Astrocyte (in vitro differentiated cells and primary cell): Measurements from ENCODE around the gene VGLL4. TPM values are rescaled to one million over a fixed set of nuclear protein-coding genes. Genes with fewer than 3 reads are reported as not detected.
"Not testable (repeated sequence)": the region's sequence is repeated elsewhere in the genome, so short reads cannot be mapped to it uniquely, and the experiment has no call there.

Source experiments
- DNase-seq: peaks from one replicate; pipeline ENCODE4 v3.0.0-alpha.2; 2010; ENCODE audit warnings: low read depth
- FAIRE-seq: peaks from 2 replicates; lab custom pipeline; 2011; peaks lifted over from hg19 to GRCh38; lab: Jason Lieb, UNC
- H2AFZ ChIP-seq: 2 replicates; pipeline ENCODE4 v1.6.0; 2012; ENCODE audit warnings: low read depth, low read length, inconsistent platforms
- H3K27ac ChIP-seq: 2 replicates; pipeline ENCODE4 v1.5.1; 2011; ENCODE audit warnings: low read depth, low read length, inconsistent platforms
- H3K27me3 ChIP-seq: 2 replicates; pipeline ENCODE4 v1.6.0; 2011; ENCODE audit warnings: low read length, inconsistent platforms; ENCODE audit not compliant: insufficient read depth
- H3K36me3 ChIP-seq: 2 replicates; pipeline ENCODE4 v1.5.1; 2011; ENCODE audit warnings: low read length, inconsistent platforms; ENCODE audit not compliant: insufficient read depth
- H3K4me1 ChIP-seq: 2 replicates; pipeline ENCODE4 v1.5.1; 2011; ENCODE audit warnings: low read length, inconsistent platforms; ENCODE audit not compliant: insufficient read depth
- H3K4me2 ChIP-seq: 2 replicates; pipeline ENCODE4 v1.6.0; 2012; ENCODE audit warnings: low read length, inconsistent platforms
- H3K4me3 ChIP-seq: 2 replicates; pipeline ENCODE4 v1.5.1; 2011; ENCODE audit warnings: low read depth, mild to moderate bottlenecking, low read length, inconsistent platforms; ENCODE audit not compliant: insufficient read depth
- H3K79me2 ChIP-seq: 2 replicates; pipeline ENCODE4 v1.6.0; 2012; ENCODE audit warnings: mild to moderate bottlenecking, low read length, inconsistent platforms; ENCODE audit not compliant: insufficient read depth
- H3K9ac ChIP-seq: 2 replicates; pipeline ENCODE4 v1.6.0; 2012; ENCODE audit warnings: mild to moderate bottlenecking, low read length, inconsistent platforms
- H3K9me3 ChIP-seq: 2 replicates; pipeline ENCODE4 v1.5.1; 2012; ENCODE audit warnings: low read depth, mild to moderate bottlenecking, low read length, inconsistent platforms; ENCODE audit not compliant: insufficient read depth
- H4K20me1 ChIP-seq: 2 replicates; pipeline ENCODE4 v1.6.0; 2012; ENCODE audit warnings: low read length, inconsistent platforms; ENCODE audit not compliant: insufficient read depth
- H3K27ac Mint-ChIP-seq: one replicate; pipeline ENCODE4 v1.8.0; 2021; ENCODE audit warnings: mild to moderate bottlenecking, mixed read lengths; ENCODE audit not compliant: unreplicated experiment
- H3K27me3 Mint-ChIP-seq: one replicate; pipeline ENCODE4 v1.8.0; 2021; ENCODE audit warnings: low read depth, mixed read lengths; ENCODE audit not compliant: unreplicated experiment
- H3K36me3 Mint-ChIP-seq: one replicate; pipeline ENCODE4 v1.8.0; 2021; ENCODE audit warnings: low read depth, mixed read lengths; ENCODE audit not compliant: unreplicated experiment
- H3K4me1 Mint-ChIP-seq: one replicate; pipeline ENCODE4 v1.8.0; 2021; ENCODE audit warnings: low read depth, mixed read lengths; ENCODE audit not compliant: unreplicated experiment
- H3K4me3 Mint-ChIP-seq: one replicate; pipeline ENCODE4 v1.8.0; 2021; ENCODE audit warnings: mild to moderate bottlenecking, moderate library complexity, mixed read lengths; ENCODE audit not compliant: unreplicated experiment
- H3K9me3 Mint-ChIP-seq: one replicate; pipeline ENCODE4 v1.8.0; 2021; ENCODE audit warnings: mild to moderate bottlenecking, mixed read lengths; ENCODE audit not compliant: unreplicated experiment
- EZH2 ChIP-seq: IDR thresholded peaks from 2 replicates; pipeline ENCODE4 v1.6.1; 2012; ENCODE audit warnings: mild to moderate bottlenecking, low read length, inconsistent platforms; ENCODE audit not compliant: insufficient read depth
- total RNA-seq: library from RNA; stranded (reverse); gene quantifications from 2 replicates; pipeline ENCODE4 v1.2.1, GENCODE V29; 2021
- TF ChIP-seq, protein P1 (sequence below): IDR thresholded peaks from 2 replicates; pipeline ENCODE4 v1.5.1; 2011; ENCODE audit warnings: low read depth, mild to moderate bottlenecking, inconsistent platforms, low read length, moderate library complexity; ENCODE audit not compliant: insufficient read depth

VGLL4 gene
- total RNA-seq, 1 donor from 2014 or later: 70.3 TPM

DNA sequence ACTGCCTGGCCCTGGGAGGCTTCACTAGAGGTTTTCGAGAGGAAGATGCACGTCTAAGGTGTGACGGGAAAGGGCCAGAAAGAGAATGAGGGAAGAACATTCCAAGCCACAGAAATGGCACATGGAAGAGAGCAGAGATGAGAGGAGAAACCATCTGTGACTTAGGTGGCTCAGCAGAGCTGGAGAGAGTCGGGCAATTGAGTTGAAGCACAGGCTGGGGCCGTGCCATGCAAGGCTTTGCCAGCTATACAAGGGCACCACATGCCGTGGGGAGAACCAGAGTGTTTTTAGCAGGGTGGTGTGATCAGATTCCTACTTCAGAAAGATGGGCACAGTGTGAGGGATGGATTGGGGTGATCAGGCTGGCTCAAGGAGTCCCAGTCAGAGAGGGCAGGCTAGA lies 126.1 kb downstream of the VGLL4 start:
- no peak overlapping the region for H3K9ac ChIP-seq
- peaks cover 19% of the 10 kb centered on the region for H3K4me1 Mint-ChIP-seq

DNA sequence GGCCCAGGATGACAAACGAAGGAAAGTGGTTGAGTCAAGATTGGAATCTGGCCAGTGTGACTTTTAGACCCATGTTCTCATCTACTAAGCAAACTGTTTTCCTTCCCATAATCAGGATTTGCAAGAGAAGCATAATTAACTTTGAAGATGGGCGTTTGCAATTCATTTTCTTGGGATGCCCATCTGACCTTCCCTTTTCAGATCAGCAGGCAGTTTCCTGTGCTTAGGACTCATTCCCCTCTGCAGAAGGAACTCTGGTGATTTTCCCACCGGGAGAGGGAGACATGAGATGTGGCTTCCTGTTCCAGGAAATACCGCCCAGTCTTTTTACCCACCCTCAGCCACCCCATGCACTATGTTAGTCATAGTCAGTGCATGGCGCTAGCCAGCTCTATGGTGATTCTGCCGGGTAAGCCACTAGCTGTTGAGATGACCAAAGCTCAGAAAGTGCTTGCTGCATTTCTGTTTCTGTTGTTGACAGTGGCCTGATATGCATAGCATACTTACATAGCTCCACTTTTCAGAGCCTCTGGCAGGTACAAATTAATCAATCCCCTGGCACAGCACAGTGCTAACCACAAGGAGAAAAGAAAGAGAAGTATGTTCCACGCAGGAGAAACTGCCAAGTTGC lies 129.4 kb downstream of the VGLL4 start:
- Mint-ChIP-seq H3K4me1 (peaks cover 38% of the 10 kb centered on the region), H3K27ac (peak overlapping the region; percentile 86), H3K9me3 (peaks cover 4% of the 10 kb centered on the region), H3K4me3 (peak overlapping the region; percentile 62), H3K27me3 (no peaks in the 10 kb centered on the region), H3K36me3 (peaks cover 5% of the 10 kb centered on the region)
- FAIRE-seq: peak; percentile 85
- H3K9me3 ChIP-seq: no peaks in the 10 kb centered on the region
- H3K9ac ChIP-seq: peak overlapping the region; percentile 19
- H3K27me3 ChIP-seq: no peaks in the 10 kb centered on the region
- H3K4me2 ChIP-seq: peak overlapping the region; percentile 62
- no peaks in the 10 kb centered on the region for H4K20me1 ChIP-seq
- no peaks in the 10 kb centered on the region for H3K79me2 ChIP-seq
- peak overlapping the region; percentile 76 for H3K27ac ChIP-seq
- TF ChIP-seq, protein P1, sequence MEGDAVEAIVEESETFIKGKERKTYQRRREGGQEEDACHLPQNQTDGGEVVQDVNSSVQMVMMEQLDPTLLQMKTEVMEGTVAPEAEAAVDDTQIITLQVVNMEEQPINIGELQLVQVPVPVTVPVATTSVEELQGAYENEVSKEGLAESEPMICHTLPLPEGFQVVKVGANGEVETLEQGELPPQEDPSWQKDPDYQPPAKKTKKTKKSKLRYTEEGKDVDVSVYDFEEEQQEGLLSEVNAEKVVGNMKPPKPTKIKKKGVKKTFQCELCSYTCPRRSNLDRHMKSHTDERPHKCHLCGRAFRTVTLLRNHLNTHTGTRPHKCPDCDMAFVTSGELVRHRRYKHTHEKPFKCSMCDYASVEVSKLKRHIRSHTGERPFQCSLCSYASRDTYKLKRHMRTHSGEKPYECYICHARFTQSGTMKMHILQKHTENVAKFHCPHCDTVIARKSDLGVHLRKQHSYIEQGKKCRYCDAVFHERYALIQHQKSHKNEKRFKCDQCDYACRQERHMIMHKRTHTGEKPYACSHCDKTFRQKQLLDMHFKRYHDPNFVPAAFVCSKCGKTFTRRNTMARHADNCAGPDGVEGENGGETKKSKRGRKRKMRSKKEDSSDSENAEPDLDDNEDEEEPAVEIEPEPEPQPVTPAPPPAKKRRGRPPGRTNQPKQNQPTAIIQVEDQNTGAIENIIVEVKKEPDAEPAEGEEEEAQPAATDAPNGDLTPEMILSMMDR: no peak
- no peak for TF ChIP-seq EZH2
- H3K4me1 ChIP-seq: peaks cover 29% of the 10 kb centered on the region
- no peaks in the 10 kb centered on the region for H3K36me3 ChIP-seq
- H2AFZ ChIP-seq: no peak overlapping the region
- DNase-seq: peak; percentile 96
- no peak overlapping the region for H3K4me3 ChIP-seq

More for the DNA sequence above, 126.1 kb downstream of the VGLL4 start:
- Histone ChIP-seq H3K9me3 (no peaks in the 10 kb centered on the region), H3K27me3 (no peaks in the 10 kb centered on the region), H3K79me2 (no peaks in the 10 kb centered on the region), H3K4me2 (no peak overlapping the region), H3K27ac (no peak overlapping the region), H3K36me3 (no peaks in the 10 kb centered on the region), H4K20me1 (no peaks in the 10 kb centered on the region), H2AFZ (no peak overlapping the region), H3K4me1 (peaks cover 24% of the 10 kb centered on the region), H3K4me3 (no peak overlapping the region)
- DNase-seq: no peak
- Mint-ChIP-seq H3K9me3 (peaks cover 3% of the 10 kb centered on the region), H3K36me3 (no peaks in the 10 kb centered on the region), H3K27me3 (no peaks in the 10 kb centered on the region), H3K4me3 (no peak overlapping the region), H3K27ac (no peak overlapping the region)
- TF ChIP-seq, protein P1: no peak
- TF ChIP-seq EZH2: no peak
- FAIRE-seq: no peak

DNA sequence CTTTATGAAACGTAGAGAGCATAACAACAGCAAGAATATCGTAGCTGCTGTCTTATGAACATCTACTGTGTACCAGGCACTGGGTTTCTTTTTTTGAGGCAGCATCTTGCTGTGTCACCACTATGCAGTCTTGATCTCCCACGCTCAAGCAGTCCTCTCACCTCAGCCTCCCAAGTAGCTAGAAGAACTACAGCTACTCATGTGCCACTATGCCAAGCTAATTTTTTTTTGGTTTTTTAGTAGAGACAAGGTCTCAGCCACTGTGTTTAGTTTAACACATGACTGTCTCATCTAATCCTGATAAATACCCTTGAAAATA lies 129.9 kb downstream of the VGLL4 start:
- no peaks in the 10 kb centered on the region for H3K79me2 ChIP-seq
- peak overlapping the region; percentile 62 for H3K4me2 ChIP-seq
- H3K36me3 ChIP-seq: no peaks in the 10 kb centered on the region
- no peak for DNase-seq
- H3K27me3 ChIP-seq: no peaks in the 10 kb centered on the region
- no peaks in the 10 kb centered on the region for H3K9me3 ChIP-seq
- no peak overlapping the region for H3K4me3 ChIP-seq
- peak overlapping the region; percentile 76 for H3K27ac ChIP-seq
- Mint-ChIP-seq H3K36me3 (peaks cover 5% of the 10 kb centered on the region), H3K27me3 (no peaks in the 10 kb centered on the region), H3K27ac (no peak overlapping the region), H3K4me1 (peaks cover 43% of the 10 kb centered on the region), H3K4me3 (no peak overlapping the region), H3K9me3 (peaks cover 4% of the 10 kb centered on the region)
- TF ChIP-seq EZH2: no peak
- TF ChIP-seq, protein P1: no peak
- peak overlapping the region; percentile 9 for H3K9ac ChIP-seq
- FAIRE-seq: no peak
- H2AFZ ChIP-seq: no peak overlapping the region
- no peaks in the 10 kb centered on the region for H4K20me1 ChIP-seq
- peaks cover 35% of the 10 kb centered on the region for H3K4me1 ChIP-seq

DNA sequence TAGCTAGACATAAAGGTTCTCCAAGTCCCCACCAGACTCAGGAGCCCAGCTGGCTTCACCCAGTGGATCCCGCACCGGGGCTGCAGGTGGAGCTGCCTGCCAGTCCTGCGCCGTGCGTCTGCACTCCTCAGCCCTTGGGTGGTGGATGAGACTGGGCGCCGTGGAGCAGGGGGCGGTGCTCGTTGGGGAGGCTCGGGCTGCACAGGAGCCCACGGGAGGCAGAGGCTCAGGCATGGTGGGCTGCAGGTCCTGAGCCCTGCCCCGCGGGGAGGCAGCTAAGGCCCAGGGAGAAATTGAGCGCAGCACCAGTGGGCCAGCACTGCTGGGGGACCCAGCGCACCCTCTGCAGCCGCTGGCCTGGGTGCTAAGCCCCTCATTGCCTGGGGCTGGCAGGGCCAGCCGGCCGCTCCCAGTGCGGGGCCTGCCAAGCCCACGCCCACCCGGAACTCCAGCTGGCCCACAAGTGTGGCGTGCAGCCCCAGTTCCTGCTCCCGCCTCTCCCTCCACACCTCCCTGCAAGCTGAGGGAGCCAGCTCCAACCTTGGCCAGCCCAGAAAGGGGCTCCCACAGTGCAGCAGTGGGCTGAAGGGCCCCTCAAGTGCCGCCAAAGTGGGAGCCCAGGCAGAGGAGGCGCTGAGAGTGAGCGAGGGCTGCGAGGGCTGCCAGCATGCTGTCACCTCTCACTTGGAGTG lies 130.4 kb downstream of the VGLL4 start:
- Histone ChIP-seq H3K9ac (peak overlapping the region; percentile 9), H3K4me2 (peak overlapping the region; percentile 62), H3K27ac (peak overlapping the region; percentile 76), H3K4me1 (peaks cover 40% of the 10 kb centered on the region)
- not testable (repeated sequence) for H3K4me3 Mint-ChIP-seq, H3K36me3 ChIP-seq, H4K20me1 ChIP-seq, H3K27me3 Mint-ChIP-seq, H3K36me3 Mint-ChIP-seq, H3K27me3 ChIP-seq, H3K9me3 ChIP-seq, H2AFZ ChIP-seq, H3K9me3 Mint-ChIP-seq, H3K27ac Mint-ChIP-seq, H3K4me3 ChIP-seq, H3K79me2 ChIP-seq, DNase-seq, FAIRE-seq
- peaks cover 48% of the 10 kb centered on the region for H3K4me1 Mint-ChIP-seq
